MM.1S (cell line): ENCODE data around the gene GARS1.
"Not testable (repeated sequence)": the region's sequence is repeated elsewhere in the genome, so short reads cannot be mapped to it uniquely, and the experiment has no call there.

Experiments used
- DNase-seq: peaks from one replicate; pipeline ENCODE4 v3.0.0-alpha.2; 2015
- H2AFZ ChIP-seq: fragments of 300-600 bp; sonication (generic); 2 replicates; pipeline ENCODE4 v1.6.0; 2016; ENCODE audit warnings: antibody characterized with exemption, low read length
- H3F3A ChIP-seq: fragments of 300-600 bp; sonication (generic); 2 replicates; pipeline ENCODE4 v1.6.1; 2016; ENCODE audit warnings: mild to moderate bottlenecking, antibody characterized with exemption, low read length, moderate library complexity, mixed read lengths; ENCODE audit not compliant: insufficient read depth
- H3K27ac ChIP-seq: fragments of 300-600 bp; sonication (generic); 2 replicates; pipeline ENCODE4 v1.5.1; 2016; ENCODE audit warnings: mild to moderate bottlenecking, low read length
- H3K27me3 ChIP-seq: fragments of 300-600 bp; sonication (generic); replicated peaks from 2 replicates; pipeline ENCODE4 v1.6.0; 2016; ENCODE audit warnings: low read length; ENCODE audit not compliant: insufficient read depth
- H3K36me3 ChIP-seq: fragments of 300-600 bp; sonication (generic); replicated peaks from 2 replicates; pipeline ENCODE4 v1.6.1; 2016; ENCODE audit warnings: mild to moderate bottlenecking, low read length, mixed read lengths; ENCODE audit not compliant: insufficient read depth
- H3K4me1 ChIP-seq: fragments of 300-600 bp; sonication (generic); 2 replicates; pipeline ENCODE4 v1.6.1; 2016; ENCODE audit warnings: low read length, mixed read lengths
- H3K4me2 ChIP-seq: fragments of 300-600 bp; sonication (generic); 2 replicates; pipeline ENCODE4 v1.6.0; 2016; ENCODE audit warnings: low read depth, low read length
- H3K4me3 ChIP-seq: fragments of 300-600 bp; sonication (generic); 2 replicates; pipeline ENCODE4 v1.5.1; 2016; ENCODE audit warnings: low read length, mixed read lengths
- H3K79me2 ChIP-seq: fragments of 300-600 bp; sonication (generic); 2 replicates; pipeline ENCODE4 v1.6.1; 2016; ENCODE audit warnings: mixed run types, low read length, mixed read lengths
- H3K9ac ChIP-seq: fragments of 300-600 bp; sonication (generic); 2 replicates; pipeline ENCODE4 v1.6.1; 2016; ENCODE audit warnings: low read length, mixed read lengths
- H3K9me2 ChIP-seq: fragments of 300-600 bp; sonication (generic); replicated peaks from 2 replicates; pipeline ENCODE4 v1.6.1; 2016; ENCODE audit warnings: mild to moderate bottlenecking, low read length, mixed read lengths; ENCODE audit not compliant: insufficient read depth
- H3K9me3 ChIP-seq: fragments of 300-600 bp; sonication (generic); replicated peaks from 2 replicates; pipeline ENCODE4 v1.6.1; 2016; ENCODE audit warnings: mild to moderate bottlenecking, low read length, mixed read lengths; ENCODE audit not compliant: insufficient read depth
- H4K20me1 ChIP-seq: fragments of 300-600 bp; sonication (generic); 2 replicates; pipeline ENCODE4 v1.6.1; 2016; ENCODE audit warnings: mild to moderate bottlenecking, low read length, moderate library complexity, mixed read lengths; ENCODE audit not compliant: insufficient read depth
- EZH2 ChIP-seq: fragments of 300-600 bp; sonication (generic); optimal IDR thresholded peaks from 2 replicates; pipeline ENCODE3; 2017; ENCODE audit warnings: low read depth, mild to moderate bottlenecking, antibody characterized with exemption, low read length, mixed read lengths
- EZH2phosphoT487 ChIP-seq: fragments of 300-600 bp; sonication (generic); IDR thresholded peaks from 2 replicates; pipeline ENCODE4 v1.6.1; 2018; ENCODE audit warnings: antibody characterized with exemption, low read length
- TF ChIP-seq, protein P1 (sequence below): fragments of 300-600 bp; sonication (generic); IDR thresholded peaks from 2 replicates; pipeline ENCODE4 v1.5.1; 2016; ENCODE audit warnings: antibody characterized with exemption, low read length, mixed read lengths

GARS1 gene

GRCh38 chr7:30634193-30634626 is 39.5 kb downstream of the GARS1 start:
- no peaks in the 10 kb centered on the region; the same call in none of the 2 replicates for H3K36me3 ChIP-seq
- H3K9ac ChIP-seq: no peak overlapping the region
- no peaks in the 10 kb centered on the region for H4K20me1 ChIP-seq
- H3F3A ChIP-seq: no peaks in the 10 kb centered on the region
- no peak for DNase-seq
- H3K4me1 ChIP-seq: no peaks in the 10 kb centered on the region
- no peak for TF ChIP-seq EZH2
- TF ChIP-seq, protein P1, sequence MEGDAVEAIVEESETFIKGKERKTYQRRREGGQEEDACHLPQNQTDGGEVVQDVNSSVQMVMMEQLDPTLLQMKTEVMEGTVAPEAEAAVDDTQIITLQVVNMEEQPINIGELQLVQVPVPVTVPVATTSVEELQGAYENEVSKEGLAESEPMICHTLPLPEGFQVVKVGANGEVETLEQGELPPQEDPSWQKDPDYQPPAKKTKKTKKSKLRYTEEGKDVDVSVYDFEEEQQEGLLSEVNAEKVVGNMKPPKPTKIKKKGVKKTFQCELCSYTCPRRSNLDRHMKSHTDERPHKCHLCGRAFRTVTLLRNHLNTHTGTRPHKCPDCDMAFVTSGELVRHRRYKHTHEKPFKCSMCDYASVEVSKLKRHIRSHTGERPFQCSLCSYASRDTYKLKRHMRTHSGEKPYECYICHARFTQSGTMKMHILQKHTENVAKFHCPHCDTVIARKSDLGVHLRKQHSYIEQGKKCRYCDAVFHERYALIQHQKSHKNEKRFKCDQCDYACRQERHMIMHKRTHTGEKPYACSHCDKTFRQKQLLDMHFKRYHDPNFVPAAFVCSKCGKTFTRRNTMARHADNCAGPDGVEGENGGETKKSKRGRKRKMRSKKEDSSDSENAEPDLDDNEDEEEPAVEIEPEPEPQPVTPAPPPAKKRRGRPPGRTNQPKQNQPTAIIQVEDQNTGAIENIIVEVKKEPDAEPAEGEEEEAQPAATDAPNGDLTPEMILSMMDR: no peak
- no peaks in the 10 kb centered on the region for H3K9me3 ChIP-seq
- H3K79me2 ChIP-seq: 0 out of 2 replicates have a peak, but pooled peaks cover 4% of the 10 kb centered on the region
- no peaks in the 10 kb centered on the region for H3K9me2 ChIP-seq
- no peaks in the 10 kb centered on the region for H3K27me3 ChIP-seq
- no peak overlapping the region for H3K4me3 ChIP-seq
- H3K27ac ChIP-seq: no peak overlapping the region
- H2AFZ ChIP-seq: no peak overlapping the region
- no peak overlapping the region for H3K4me2 ChIP-seq

- Histone ChIP-seq H3K79me2 (0 out of 2 replicates have a peak, but pooled peaks cover 4% of the 10 kb centered on the region), H3K4me1 (no peaks in the 10 kb centered on the region), H3K4me3 (no peak overlapping the region), H3K9ac (no peak overlapping the region), H3K36me3 (no peaks in the 10 kb centered on the region; the same call in none of the 2 replicates), H3F3A (no peaks in the 10 kb centered on the region), H3K4me2 (no peak overlapping the region), H4K20me1 (no peaks in the 10 kb centered on the region), H3K27ac (no peak overlapping the region), H3K9me2 (no peaks in the 10 kb centered on the region), H3K9me3 (no peaks in the 10 kb centered on the region), H3K27me3 (no peaks in the 10 kb centered on the region), H2AFZ (no peak overlapping the region)
- no peak for DNase-seq
- no peak for TF ChIP-seq EZH2phosphoT487
- no peak for TF ChIP-seq EZH2
- TF ChIP-seq, protein P1: no peak
These were observed 40.0 kb downstream of the GARS1 start for GRCh38 chr7:30634634-30635201.

- no peak overlapping the region for H3K9ac ChIP-seq
- H3K9me2 ChIP-seq: no peaks in the 10 kb centered on the region
- H3K27me3 ChIP-seq: no peaks in the 10 kb centered on the region
- no peak overlapping the region for H3K4me3 ChIP-seq
- no peaks in the 10 kb centered on the region; the same call in none of the 2 replicates for H3K36me3 ChIP-seq
- H3F3A ChIP-seq: no peaks in the 10 kb centered on the region
- 0 out of 2 replicates have a peak, but pooled peaks cover 4% of the 10 kb centered on the region for H3K79me2 ChIP-seq
- no peaks in the 10 kb centered on the region for H3K4me1 ChIP-seq
- no peaks in the 10 kb centered on the region for H4K20me1 ChIP-seq
- TF ChIP-seq EZH2 (no peak), EZH2phosphoT487 (no peak)
- TF ChIP-seq, protein P1: no peak
- DNase-seq: no peak
- H2AFZ ChIP-seq: no peak overlapping the region
- no peaks in the 10 kb centered on the region for H3K9me3 ChIP-seq
- H3K27ac ChIP-seq: no peak overlapping the region
- H3K4me2 ChIP-seq: no peak overlapping the region
These were observed 41.1 kb downstream of the GARS1 start for GRCh38 chr7:30635798-30636197.

- H3K9ac ChIP-seq, H3K9me3 ChIP-seq, H3K36me3 ChIP-seq, H2AFZ ChIP-seq, H3K79me2 ChIP-seq, H3K27me3 ChIP-seq, H3K4me2 ChIP-seq, H3K4me3 ChIP-seq, H3K9me2 ChIP-seq, H4K20me1 ChIP-seq, H3K27ac ChIP-seq, H3K4me1 ChIP-seq, DNase-seq, H3F3A ChIP-seq: not testable (repeated sequence)
These were observed 47.6 kb downstream of the GARS1 start for GRCh38 chr7:30642322-30642721.
